Transverse colon (tissue), 4 donors: Measurements from ENCODE around the gene IFNGR2.

ENCODE experiments used
- CTCF ChIP-seq, 5 experiments: fragments of 200-600 bp in 3 of 5; fragments of 450-650 bp in 2 of 5; sonication (generic) in 3 of 5; IDR thresholded peaks; 1 replicate in 2 of 5; 2 replicates in 3 of 5; pipeline ENCODE4 v1.5.1; 2016 to 2017; ENCODE audit warnings: antibody characterized with exemption in 5 of 5, inconsistent platforms in 3 of 5, mild to moderate bottlenecking in 2 of 5, moderate library complexity in 1 of 5
- POLR2AphosphoS5 ChIP-seq, 3 donors: sonication (generic); formaldehyde crosslinking; IDR thresholded peaks; one replicate each; pipeline ENCODE4 v1.6.1; 2016; ENCODE audit warnings: antibody characterized with exemption in 3 of 3

GRCh38 chr21:33391656-33392055, 11.6 kb upstream of the IFNGR2 start:
- TF ChIP-seq CTCF (IDR thresholded peaks at IDR 0.05) = no peak
- no peak for TF ChIP-seq POLR2AphosphoS5 (IDR thresholded peaks at IDR 0.05)
